Measurements from ENCODE around the gene SLC44A1. TPM values are rescaled to one million over a fixed set of nuclear protein-coding genes. Genes with fewer than 3 reads are reported as not detected.

Gene SLC44A1
- total and polyA plus RNA-seq, 2 of the 13 experiments (the other 11 are each of a cell fraction or from before 2014, with no cell fraction given), result 21.4 to 40.8 TPM

DNA sequence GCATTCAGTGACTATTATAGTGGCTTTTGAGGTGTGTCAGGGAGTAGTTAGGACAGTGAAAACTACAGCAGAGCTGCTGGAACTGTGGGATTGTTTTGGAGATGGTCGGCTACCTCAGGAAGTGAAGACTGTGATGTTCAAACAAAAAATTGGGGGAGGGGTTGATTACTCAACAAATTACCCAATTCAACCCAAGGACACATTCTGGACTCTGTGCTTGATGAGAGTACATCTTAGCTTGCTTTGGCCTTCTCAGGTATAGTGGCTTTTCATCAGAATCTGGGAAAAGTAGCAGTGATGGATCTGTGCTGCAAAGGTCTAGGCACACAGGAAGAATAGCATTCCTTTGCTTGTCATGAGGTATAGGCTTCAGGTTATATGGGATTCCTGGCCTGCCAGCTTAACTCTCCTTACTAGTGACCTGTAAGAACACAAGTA lies 47.0 kb downstream of the SLC44A1 start (continued):
- TF ChIP-seq, protein P1, sequence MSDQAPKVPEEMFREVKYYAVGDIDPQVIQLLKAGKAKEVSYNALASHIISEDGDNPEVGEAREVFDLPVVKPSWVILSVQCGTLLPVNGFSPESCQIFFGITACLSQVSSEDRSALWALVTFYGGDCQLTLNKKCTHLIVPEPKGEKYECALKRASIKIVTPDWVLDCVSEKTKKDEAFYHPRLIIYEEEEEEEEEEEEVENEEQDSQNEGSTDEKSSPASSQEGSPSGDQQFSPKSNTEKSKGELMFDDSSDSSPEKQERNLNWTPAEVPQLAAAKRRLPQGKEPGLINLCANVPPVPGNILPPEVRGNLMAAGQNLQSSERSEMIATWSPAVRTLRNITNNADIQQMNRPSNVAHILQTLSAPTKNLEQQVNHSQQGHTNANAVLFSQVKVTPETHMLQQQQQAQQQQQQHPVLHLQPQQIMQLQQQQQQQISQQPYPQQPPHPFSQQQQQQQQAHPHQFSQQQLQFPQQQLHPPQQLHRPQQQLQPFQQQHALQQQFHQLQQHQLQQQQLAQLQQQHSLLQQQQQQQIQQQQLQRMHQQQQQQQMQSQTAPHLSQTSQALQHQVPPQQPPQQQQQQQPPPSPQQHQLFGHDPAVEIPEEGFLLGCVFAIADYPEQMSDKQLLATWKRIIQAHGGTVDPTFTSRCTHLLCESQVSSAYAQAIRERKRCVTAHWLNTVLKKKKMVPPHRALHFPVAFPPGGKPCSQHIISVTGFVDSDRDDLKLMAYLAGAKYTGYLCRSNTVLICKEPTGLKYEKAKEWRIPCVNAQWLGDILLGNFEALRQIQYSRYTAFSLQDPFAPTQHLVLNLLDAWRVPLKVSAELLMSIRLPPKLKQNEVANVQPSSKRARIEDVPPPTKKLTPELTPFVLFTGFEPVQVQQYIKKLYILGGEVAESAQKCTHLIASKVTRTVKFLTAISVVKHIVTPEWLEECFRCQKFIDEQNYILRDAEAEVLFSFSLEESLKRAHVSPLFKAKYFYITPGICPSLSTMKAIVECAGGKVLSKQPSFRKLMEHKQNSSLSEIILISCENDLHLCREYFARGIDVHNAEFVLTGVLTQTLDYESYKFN (CRISPR knock-in tag; conservative IDR thresholded peaks at IDR 0.05), result peak; percentile 96
- TF ChIP-seq AKAP8 (CRISPR knock-in tag; IDR thresholded peaks at IDR 0.05), result 0 out of 2 replicates have a peak, but pooled peaks have one; percentile 48
- TF ChIP-seq ZNF263 (CRISPR knock-in tag; IDR thresholded peaks at IDR 0.05), result no peak
- TF ChIP-seq SRSF4 (IDR thresholded peaks at IDR 0.05; ENCODE audit: low read depth, low read length, poor library complexity, severe bottlenecking), result no peak
- TF ChIP-seq, protein P2, sequence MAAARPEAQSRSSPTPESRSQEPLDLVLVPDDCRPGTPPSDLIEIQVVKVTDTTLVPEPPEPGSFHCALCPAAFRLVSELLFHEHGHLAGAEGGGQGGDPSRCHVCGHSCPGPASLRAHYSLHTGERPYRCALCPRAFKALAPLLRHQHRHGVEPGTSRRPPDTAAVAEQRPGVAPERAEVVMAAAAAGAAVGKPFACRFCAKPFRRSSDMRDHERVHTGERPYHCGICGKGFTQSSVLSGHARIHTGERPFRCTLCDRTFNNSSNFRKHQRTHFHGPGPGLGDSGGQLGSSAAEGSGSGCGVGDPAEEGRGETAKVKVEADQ (CRISPR knock-in tag; IDR thresholded peaks at IDR 0.05; ENCODE audit: borderline replicate concordance), result peak; percentile 48; the same call in 1 of the 2 replicates
- TF ChIP-seq ZNF343 (CRISPR knock-in tag; IDR thresholded peaks at IDR 0.05), result no peak
- no peak for TF ChIP-seq ZC3H13 (CRISPR knock-in tag; IDR thresholded peaks at IDR 0.05)
- TF ChIP-seq, protein P3, sequence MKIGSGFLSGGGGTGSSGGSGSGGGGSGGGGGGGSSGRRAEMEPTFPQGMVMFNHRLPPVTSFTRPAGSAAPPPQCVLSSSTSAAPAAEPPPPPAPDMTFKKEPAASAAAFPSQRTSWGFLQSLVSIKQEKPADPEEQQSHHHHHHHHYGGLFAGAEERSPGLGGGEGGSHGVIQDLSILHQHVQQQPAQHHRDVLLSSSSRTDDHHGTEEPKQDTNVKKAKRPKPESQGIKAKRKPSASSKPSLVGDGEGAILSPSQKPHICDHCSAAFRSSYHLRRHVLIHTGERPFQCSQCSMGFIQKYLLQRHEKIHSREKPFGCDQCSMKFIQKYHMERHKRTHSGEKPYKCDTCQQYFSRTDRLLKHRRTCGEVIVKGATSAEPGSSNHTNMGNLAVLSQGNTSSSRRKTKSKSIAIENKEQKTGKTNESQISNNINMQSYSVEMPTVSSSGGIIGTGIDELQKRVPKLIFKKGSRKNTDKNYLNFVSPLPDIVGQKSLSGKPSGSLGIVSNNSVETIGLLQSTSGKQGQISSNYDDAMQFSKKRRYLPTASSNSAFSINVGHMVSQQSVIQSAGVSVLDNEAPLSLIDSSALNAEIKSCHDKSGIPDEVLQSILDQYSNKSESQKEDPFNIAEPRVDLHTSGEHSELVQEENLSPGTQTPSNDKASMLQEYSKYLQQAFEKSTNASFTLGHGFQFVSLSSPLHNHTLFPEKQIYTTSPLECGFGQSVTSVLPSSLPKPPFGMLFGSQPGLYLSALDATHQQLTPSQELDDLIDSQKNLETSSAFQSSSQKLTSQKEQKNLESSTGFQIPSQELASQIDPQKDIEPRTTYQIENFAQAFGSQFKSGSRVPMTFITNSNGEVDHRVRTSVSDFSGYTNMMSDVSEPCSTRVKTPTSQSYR (CRISPR knock-in tag; IDR thresholded peaks at IDR 0.05; ENCODE audit: borderline replicate concordance), result peak; percentile 99
- TF ChIP-seq ZNF460 (CRISPR knock-in tag; IDR thresholded peaks at IDR 0.05; ENCODE audit: borderline replicate concordance), result no peak
- no peak for TF ChIP-seq HOXD1 (CRISPR knock-in tag; IDR thresholded peaks at IDR 0.05)
- no peak for TF ChIP-seq ZNF720 (CRISPR knock-in tag; IDR thresholded peaks at IDR 0.05)
- TF ChIP-seq RELA (CRISPR knock-in tag; IDR thresholded peaks at IDR 0.05), result no peak
- TF ChIP-seq SYNCRIP (IDR thresholded peaks at IDR 0.05; ENCODE audit: insufficient read depth, low read depth, low read length), result no peak
- no peak for TF ChIP-seq BRD4 (CRISPR knock-in tag; IDR thresholded peaks at IDR 0.05)
- TF ChIP-seq TAF1 (CRISPR knock-in tag; IDR thresholded peaks at IDR 0.05), result no peak
- TF ChIP-seq ELF3 (CRISPR knock-in tag; IDR thresholded peaks at IDR 0.05), result peak; percentile 90
- peak; percentile 94 for TF ChIP-seq RCOR2 (CRISPR knock-in tag; IDR thresholded peaks at IDR 0.05)
- TF ChIP-seq ZNF724P (CRISPR knock-in tag; IDR thresholded peaks at IDR 0.05; ENCODE audit: borderline replicate concordance), result no peak
- TF ChIP-seq, protein P4, sequence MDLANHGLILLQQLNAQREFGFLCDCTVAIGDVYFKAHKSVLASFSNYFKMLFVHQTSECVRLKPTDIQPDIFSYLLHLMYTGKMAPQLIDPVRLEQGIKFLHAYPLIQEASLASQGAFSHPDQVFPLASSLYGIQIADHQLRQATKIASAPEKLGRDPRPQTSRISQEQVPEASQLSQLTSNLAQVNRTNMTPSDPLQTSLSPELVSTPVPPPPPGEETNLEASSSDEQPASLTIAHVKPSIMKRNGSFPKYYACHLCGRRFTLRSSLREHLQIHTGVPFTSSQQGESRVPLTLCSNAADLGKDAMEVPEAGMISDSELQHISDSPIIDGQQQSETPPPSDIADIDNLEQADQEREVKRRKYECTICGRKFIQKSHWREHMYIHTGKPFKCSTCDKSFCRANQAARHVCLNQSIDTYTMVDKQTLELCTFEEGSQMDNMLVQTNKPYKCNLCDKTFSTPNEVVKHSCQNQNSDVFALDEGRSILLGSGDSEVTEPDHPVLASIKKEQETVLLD (CRISPR knock-in tag; IDR thresholded peaks at IDR 0.05; ENCODE audit: low read depth), result no peak
- TF ChIP-seq, protein P5, sequence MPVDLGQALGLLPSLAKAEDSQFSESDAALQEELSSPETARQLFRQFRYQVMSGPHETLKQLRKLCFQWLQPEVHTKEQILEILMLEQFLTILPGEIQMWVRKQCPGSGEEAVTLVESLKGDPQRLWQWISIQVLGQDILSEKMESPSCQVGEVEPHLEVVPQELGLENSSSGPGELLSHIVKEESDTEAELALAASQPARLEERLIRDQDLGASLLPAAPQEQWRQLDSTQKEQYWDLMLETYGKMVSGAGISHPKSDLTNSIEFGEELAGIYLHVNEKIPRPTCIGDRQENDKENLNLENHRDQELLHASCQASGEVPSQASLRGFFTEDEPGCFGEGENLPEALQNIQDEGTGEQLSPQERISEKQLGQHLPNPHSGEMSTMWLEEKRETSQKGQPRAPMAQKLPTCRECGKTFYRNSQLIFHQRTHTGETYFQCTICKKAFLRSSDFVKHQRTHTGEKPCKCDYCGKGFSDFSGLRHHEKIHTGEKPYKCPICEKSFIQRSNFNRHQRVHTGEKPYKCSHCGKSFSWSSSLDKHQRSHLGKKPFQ (CRISPR knock-in tag; IDR thresholded peaks at IDR 0.05; ENCODE audit: insufficient replicate concordance), result no peak
